ENCODE data around the gene FHOD3.
"Not testable (repeated sequence)": the region's sequence is repeated elsewhere in the genome, so short reads cannot be mapped to it uniquely, and the experiment has no call there.

Gene FHOD3

GRCh38 chr18:36456622-36457021 is 159.1 kb downstream of the FHOD3 start:
- no peak for DNase-seq

GRCh38 chr18:36457683-36458082 is 160.2 kb downstream of the FHOD3 start:
- no peak for DNase-seq

GRCh38 chr18:36458306-36458705 is 160.8 kb downstream of the FHOD3 start:
- DNase-seq, result no peak

- no peak for DNase-seq
These were observed 161.7 kb downstream of the FHOD3 start for GRCh38 chr18:36459203-36459602.

- no peak for DNase-seq
These were observed 162.3 kb downstream of the FHOD3 start for GRCh38 chr18:36459786-36460185.

GRCh38 chr18:36460324-36460850 is 162.9 kb downstream of the FHOD3 start:
- DNase-seq, result no peak

GRCh38 chr18:36460854-36461253 is 163.3 kb downstream of the FHOD3 start:
- DNase-seq, result no peak

GRCh38 chr18:36461551-36461987 is 164.1 kb downstream of the FHOD3 start:
- DNase-seq, result no peak

- DNase-seq, result not testable (repeated sequence)
These were observed 166.0 kb downstream of the FHOD3 start for GRCh38 chr18:36463516-36463915.

- no peak for DNase-seq
These were observed 166.7 kb downstream of the FHOD3 start for GRCh38 chr18:36464126-36464651.

GRCh38 chr18:36465276-36465675 is 167.8 kb downstream of the FHOD3 start:
- no peak for DNase-seq

- no peak for DNase-seq
These were observed 168.5 kb downstream of the FHOD3 start for GRCh38 chr18:36465970-36466369.

GRCh38 chr18:36467614-36468013 is 170.1 kb downstream of the FHOD3 start:
- DNase-seq, result no peak

GRCh38 chr18:36468161-36468560 is 170.6 kb downstream of the FHOD3 start:
- DNase-seq, result no peak

GRCh38 chr18:36469461-36469860 is 171.9 kb downstream of the FHOD3 start:
- no peak for DNase-seq

GRCh38 chr18:36470896-36471295 is 173.4 kb downstream of the FHOD3 start:
- DNase-seq, result no peak

GRCh38 chr18:36471393-36471792 is 173.9 kb downstream of the FHOD3 start:
- no peak for DNase-seq

- DNase-seq, result no peak
These were observed 178.9 kb downstream of the FHOD3 start for GRCh38 chr18:36476433-36476832.

- DNase-seq, result no peak
These were observed 180.3 kb downstream of the FHOD3 start for GRCh38 chr18:36477776-36478175.

GRCh38 chr18:36481201-36481657 is 183.7 kb downstream of the FHOD3 start:
- no peak for DNase-seq

GRCh38 chr18:36481935-36482334 is 184.4 kb downstream of the FHOD3 start:
- no peak for DNase-seq

- no peak for DNase-seq
These were observed 187.1 kb downstream of the FHOD3 start for GRCh38 chr18:36484591-36484990.

- no peak for DNase-seq
These were observed 188.3 kb downstream of the FHOD3 start for GRCh38 chr18:36485772-36486171.

GRCh38 chr18:36488131-36488530 is 190.6 kb downstream of the FHOD3 start:
- DNase-seq, result no peak

GRCh38 chr18:36490897-36491296 is 193.4 kb downstream of the FHOD3 start:
- no peak for DNase-seq
